Trophoblast cell (in vitro differentiated cells and primary cell): Measurements from ENCODE around the gene POF1B.
"Not testable (repeated sequence)": the region's sequence is repeated elsewhere in the genome, so short reads cannot be mapped to it uniquely, and the experiment has no call there.

ENCODE experiments used
- DNase-seq, 2 donors: peaks; one replicate each; pipeline ENCODE4 v3.0.0-alpha.2; 2016
- H2AFZ ChIP-seq: 2 replicates; pipeline ENCODE4 v1.6.1; 2013; ENCODE audit warnings: low read length, moderate library complexity, mild to moderate bottlenecking; ENCODE audit not compliant: insufficient read depth, poor library complexity
- H2AK5ac ChIP-seq: 2 replicates; pipeline ENCODE4 v1.6.1; 2013; ENCODE audit warnings: mild to moderate bottlenecking, low read length
- H2BK120ac ChIP-seq: 2 replicates; pipeline ENCODE4 v1.6.1; 2013; ENCODE audit warnings: low read length, mild to moderate bottlenecking, moderate library complexity; ENCODE audit not compliant: insufficient read depth, poor library complexity
- H2BK12ac ChIP-seq: 2 replicates; pipeline ENCODE4 v1.6.1; 2013; ENCODE audit warnings: mild to moderate bottlenecking, low read length, moderate library complexity
- H2BK5ac ChIP-seq: 2 replicates; pipeline ENCODE4 v1.6.1; 2013; ENCODE audit warnings: low read length, low read depth, moderate library complexity, mild to moderate bottlenecking; ENCODE audit not compliant: poor library complexity
- H3K14ac ChIP-seq: 2 replicates; pipeline ENCODE4 v1.6.1; 2013; ENCODE audit warnings: mild to moderate bottlenecking, low read length
- H3K18ac ChIP-seq: 2 replicates; pipeline ENCODE4 v1.6.1; 2013; ENCODE audit warnings: mild to moderate bottlenecking, low read length
- H3K23ac ChIP-seq: 2 replicates; pipeline ENCODE4 v1.6.1; 2013; ENCODE audit warnings: low read length
- H3K27ac ChIP-seq: 2 replicates; pipeline ENCODE4 v1.5.1; 2013; ENCODE audit warnings: low read depth, mild to moderate bottlenecking, inconsistent platforms, low read length, moderate library complexity
- H3K27me3 ChIP-seq: 2 replicates; pipeline ENCODE4 v1.6.1; 2013; ENCODE audit warnings: inconsistent platforms, mild to moderate bottlenecking, low read length, moderate library complexity; ENCODE audit not compliant: insufficient read depth
- H3K36me3 ChIP-seq, 2 experiments: 1 replicate in 1 of 2; 2 replicates in 1 of 2; pipeline ENCODE4 v1.6.1; 2013; ENCODE audit warnings: low read length in 2 of 2, mild to moderate bottlenecking in 2 of 2, moderate library complexity in 1 of 2; ENCODE audit not compliant: insufficient read depth in 2 of 2, control insufficient read depth in 1 of 2
- H3K4ac ChIP-seq: 2 replicates; pipeline ENCODE4 v1.6.1; 2013; ENCODE audit warnings: low read depth, mild to moderate bottlenecking, low read length, moderate library complexity
- H3K4me1 ChIP-seq, 2 experiments: 1 replicate in 1 of 2; 2 replicates in 1 of 2; pipeline ENCODE4 v1.6.1; 2013; ENCODE audit warnings: low read length in 2 of 2, mild to moderate bottlenecking in 2 of 2, moderate library complexity in 1 of 2; ENCODE audit not compliant: insufficient read depth in 2 of 2, control insufficient read depth in 1 of 2
- H3K4me2 ChIP-seq: 2 replicates; pipeline ENCODE4 v1.6.1; 2013; ENCODE audit warnings: inconsistent platforms, mild to moderate bottlenecking, low read length, moderate library complexity
- H3K4me3 ChIP-seq: 2 replicates; pipeline ENCODE4 v1.5.1; 2013; ENCODE audit warnings: mild to moderate bottlenecking, low read depth, low read length, inconsistent platforms
- H3K79me1 ChIP-seq: one replicate; pipeline ENCODE4 v1.6.1; 2013; ENCODE audit warnings: low read length
- H3K79me2 ChIP-seq: 2 replicates; pipeline ENCODE4 v1.6.1; 2013; ENCODE audit warnings: low read length, mild to moderate bottlenecking; ENCODE audit not compliant: control insufficient read depth, insufficient read depth, poor library complexity
- H3K9ac ChIP-seq: 2 replicates; pipeline ENCODE4 v1.6.1; 2013; ENCODE audit warnings: mild to moderate bottlenecking, low read length
- H3K9me3 ChIP-seq: 2 replicates; pipeline ENCODE4 v1.6.1; 2013; ENCODE audit warnings: low read depth, mild to moderate bottlenecking, control low read depth, inconsistent platforms, low read length; ENCODE audit not compliant: insufficient read depth
- H4K12ac ChIP-seq: 2 replicates; pipeline ENCODE4 v1.6.1; 2013; ENCODE audit warnings: low read depth, mild to moderate bottlenecking, low read length, moderate library complexity
- H4K8ac ChIP-seq: 2 replicates; pipeline ENCODE4 v1.6.1; 2013; ENCODE audit warnings: low read depth, mild to moderate bottlenecking, low read length, moderate library complexity
- H4K91ac ChIP-seq: one replicate; pipeline ENCODE4 v1.6.1; 2013; ENCODE audit warnings: low read depth, mild to moderate bottlenecking, low read length, moderate library complexity
- WGBS: extraction: QIAGEN DNeasy Blood & Tissue Kit; methylation state at CpG from one replicate; pipeline ENCODE4 v1.1.7; 2013; ENCODE audit warnings: missing lambda C conversion rate; ENCODE audit not compliant: insufficient read length, insufficient coverage; ENCODE audit errors: extremely low coverage; 5-methylcytosine and 5-hydroxymethylcytosine counted together

Gene POF1B

GRCh38 chrX:85288992-85289723, 90.3 kb downstream of the POF1B start:
- Histone ChIP-seq H3K79me2 (no peaks in the 10 kb centered on the region), H3K9me3 (no peaks in the 10 kb centered on the region), H3K4me2 (no peak overlapping the region), H2BK12ac (no peak overlapping the region), H2AK5ac (no peak overlapping the region), H3K27me3 (no peaks in the 10 kb centered on the region), H4K8ac (no peak overlapping the region), H3K9ac (no peak overlapping the region), H3K27ac (no peak overlapping the region), H3K14ac (no peak overlapping the region), H3K18ac (no peak overlapping the region), H3K36me3 (no peaks in the 10 kb centered on the region), H3K4me1 (no peaks in the 10 kb centered on the region), H3K23ac (no peak overlapping the region), H3K4me3 (no peak overlapping the region), H4K91ac (no peak overlapping the region), H2AFZ (no peak overlapping the region), H3K79me1 (no peaks in the 10 kb centered on the region), H2BK120ac (no peak overlapping the region), H2BK5ac (no peak overlapping the region), H3K4ac (no peak overlapping the region), H4K12ac (no peak overlapping the region)
- no CpG with 5 or more reads among the region's 7 CpGs for WGBS
- peak; percentile 0 to 11 for DNase-seq

GRCh38 chrX:85285286-85285685, 94.2 kb downstream of the POF1B start:
- not testable (repeated sequence) for H4K12ac ChIP-seq, H2AFZ ChIP-seq, H3K14ac ChIP-seq, H4K91ac ChIP-seq, H3K9ac ChIP-seq, H3K27ac ChIP-seq, H3K4me1 ChIP-seq, H4K8ac ChIP-seq, H3K27me3 ChIP-seq, H3K36me3 ChIP-seq, H3K4me3 ChIP-seq, H3K79me1 ChIP-seq, H3K23ac ChIP-seq, H3K9me3 ChIP-seq, H3K4me2 ChIP-seq, H3K18ac ChIP-seq, H2BK5ac ChIP-seq, H2BK12ac ChIP-seq, H2BK120ac ChIP-seq, H3K79me2 ChIP-seq, H2AK5ac ChIP-seq, H3K4ac ChIP-seq, DNase-seq
- whole genome bisulfite sequencing = no CpG with 5 or more reads among the region's 6 CpGs

- no peak for DNase-seq
- no CpG with 5 or more reads among the region's 42 CpGs for WGBS
Measured at GRCh38 chrX:85244450-85245211, 134.8 kb downstream of the POF1B start.

GRCh38 chrX:85243761-85244449, 135.6 kb downstream of the POF1B start, which contains the start of the genes SATL1 and ZNF711:
TSS of gene SATL1 (minus strand) at chrX:85243779. CDS start at chrX:85108968, 134,811 bp downstream.
TSS of gene ZNF711 (plus strand) at chrX:85243991. CDS start at chrX:85247573, 3,582 bp downstream.
- no peak for DNase-seq
- WGBS = no CpG with 5 or more reads among the region's 65 CpGs
- H3K27ac ChIP-seq = peak within 1 kb of the TSS; percentile 84

More at GRCh38 chrX:85244450-85245211, 134.8 kb downstream of the POF1B start:
- H4K91ac ChIP-seq = peak overlapping the region; percentile 90
- H3K9ac ChIP-seq = peak overlapping the region; percentile 98
- H3K27ac ChIP-seq = peak overlapping the region; percentile 84
- peak overlapping the region; percentile 92 for H3K18ac ChIP-seq
- H4K12ac ChIP-seq = peak overlapping the region; percentile 80
- H4K8ac ChIP-seq = peak overlapping the region; percentile 93
- no peaks in the 10 kb centered on the region for H3K27me3 ChIP-seq
- peak overlapping the region; percentile 98 for H2AFZ ChIP-seq
- H2BK120ac ChIP-seq = peak overlapping the region; percentile 90
- peak overlapping the region; percentile 83 for H3K4ac ChIP-seq
- H3K79me2 ChIP-seq = peaks cover 7% of the 10 kb centered on the region
- H2AK5ac ChIP-seq = no peak overlapping the region
- H3K9me3 ChIP-seq = no peaks in the 10 kb centered on the region
- no peak overlapping the region for H3K23ac ChIP-seq
- H2BK5ac ChIP-seq = peak overlapping the region; percentile 86
- peak overlapping the region; percentile 92 for H3K14ac ChIP-seq
- peaks cover 11% of the 10 kb centered on the region for H3K79me1 ChIP-seq
- H3K4me1 ChIP-seq = no peaks in the 10 kb centered on the region
- H3K4me3 ChIP-seq = peak overlapping the region; percentile 93
- H3K4me2 ChIP-seq = peak overlapping the region; percentile 80
- H3K36me3 ChIP-seq = no peaks in the 10 kb centered on the region
- no peak overlapping the region for H2BK12ac ChIP-seq

More at GRCh38 chrX:85243761-85244449, 135.6 kb downstream of the POF1B start, which contains the start of the genes SATL1 and ZNF711:
- peak within 1 kb of the TSS; percentile 83 for H3K4ac ChIP-seq
- no peaks in the 10 kb centered on the region for H3K4me1 ChIP-seq
- peaks cover 7% of the 10 kb centered on the region for H3K79me2 ChIP-seq
- peak within 1 kb of the TSS; percentile 93 for H3K4me3 ChIP-seq
- H3K79me1 ChIP-seq = peaks cover 11% of the 10 kb centered on the region
- H3K36me3 ChIP-seq = no peaks in the 10 kb centered on the region
- peak within 1 kb of the TSS; percentile 86 for H2BK5ac ChIP-seq
- peak within 1 kb of the TSS; percentile 98 for H2AFZ ChIP-seq
- peak within 1 kb of the TSS; percentile 90 for H4K91ac ChIP-seq
- peak within 1 kb of the TSS; percentile 98 for H3K9ac ChIP-seq
- no peak within 1 kb of the TSS for H2AK5ac ChIP-seq
- peak within 1 kb of the TSS; percentile 92 for H3K14ac ChIP-seq
- no peaks in the 10 kb centered on the region for H3K27me3 ChIP-seq
- no peaks in the 10 kb centered on the region for H3K9me3 ChIP-seq
- H3K18ac ChIP-seq = peak within 1 kb of the TSS; percentile 92
- H2BK12ac ChIP-seq = peak within 1 kb of the TSS; percentile 40
- H2BK120ac ChIP-seq = peak within 1 kb of the TSS; percentile 90
- peak within 1 kb of the TSS; percentile 80 for H3K4me2 ChIP-seq
- H3K23ac ChIP-seq = no peak within 1 kb of the TSS
- peak within 1 kb of the TSS; percentile 93 for H4K8ac ChIP-seq
- peak within 1 kb of the TSS; percentile 80 for H4K12ac ChIP-seq
